Endothelial cell of hepatic sinusoid (primary cell): Measurements from ENCODE around the gene PUSL1.

ENCODE experiments used
- in situ Hi-C: cut with HindIII; loops from 2 replicates; pipeline ENCODE4 v1.10.0; 2017; ENCODE audit warnings: low sequenced_read_pairs

PUSL1 gene

GRCh38 chr1:1293263-1294249 is 14.8 kb upstream of the PUSL1 start:
- in situ Hi-C loops = no loop called here

- in situ Hi-C loops = no loop called here
These were observed 14.0 kb upstream of the PUSL1 start for GRCh38 chr1:1294250-1294890.

GRCh38 chr1:1295154-1295923 is 13.1 kb upstream of the PUSL1 start:
- in situ Hi-C loops = no loop called here

GRCh38 chr1:1296070-1297061 is 12.0 kb upstream of the PUSL1 start:
- in situ Hi-C loops = no loop called here

- in situ Hi-C loops = no loop called here
These were observed 10.5 kb upstream of the PUSL1 start for GRCh38 chr1:1297802-1298424.

- in situ Hi-C loops = no loop called here
These were observed 9.3 kb upstream of the PUSL1 start for GRCh38 chr1:1298861-1299685.

- in situ Hi-C loops = no loop called here
These were observed 8.6 kb upstream of the PUSL1 start for GRCh38 chr1:1299686-1300351.

- in situ Hi-C loops = no loop called here
These were observed 8.1 kb upstream of the PUSL1 start for GRCh38 chr1:1300352-1300739.

- in situ Hi-C loops = no loop called here
These were observed 6.4 kb upstream of the PUSL1 start for GRCh38 chr1:1302006-1302430.

GRCh38 chr1:1302951-1303509 is 5.4 kb upstream of the PUSL1 start:
- in situ Hi-C loops = no loop called here

- in situ Hi-C loops = no loop called here
These were observed 4.7 kb upstream of the PUSL1 start for GRCh38 chr1:1303736-1304135.

GRCh38 chr1:1304331-1305299 is 3.8 kb upstream of the PUSL1 start:
- in situ Hi-C loops = no loop called here

- in situ Hi-C loops = no loop called here
These were observed 2.9 kb upstream of the PUSL1 start for GRCh38 chr1:1305300-1306069.

- in situ Hi-C loops = no loop called here
These were observed 2.2 kb upstream of the PUSL1 start for GRCh38 chr1:1306070-1306660.

- in situ Hi-C loops = no loop called here
These were observed 1.6 kb upstream of the PUSL1 start for GRCh38 chr1:1306661-1307260.
